GM12892 (cell line): ENCODE measurements around the gene SPIRE1.

ENCODE experiments used
- DNase-seq: peaks from one replicate; pipeline ENCODE4 v3.0.0; 2011; ENCODE audit not compliant: insufficient read length
- FAIRE-seq: peaks from 2 replicates; lab custom pipeline; 2011; peaks lifted over from hg19 to GRCh38; lab: Jason Lieb, UNC
- POLR2A ChIP-seq: IDR thresholded peaks from 2 replicates; pipeline ENCODE4 v1.6.1; 2011; ENCODE audit warnings: low read depth, low read length, control low read depth
- POLR2AphosphoS5 ChIP-seq: IDR thresholded peaks from 2 replicates; pipeline ENCODE4 v1.6.1; 2011; ENCODE audit warnings: low read depth, low read length, control low read depth
- TAF1 ChIP-seq: IDR thresholded peaks from 2 replicates; pipeline ENCODE4 v1.6.1; 2011; ENCODE audit warnings: low read depth, mild to moderate bottlenecking, control low read depth, low read length, borderline replicate concordance

SPIRE1 gene

DNA sequence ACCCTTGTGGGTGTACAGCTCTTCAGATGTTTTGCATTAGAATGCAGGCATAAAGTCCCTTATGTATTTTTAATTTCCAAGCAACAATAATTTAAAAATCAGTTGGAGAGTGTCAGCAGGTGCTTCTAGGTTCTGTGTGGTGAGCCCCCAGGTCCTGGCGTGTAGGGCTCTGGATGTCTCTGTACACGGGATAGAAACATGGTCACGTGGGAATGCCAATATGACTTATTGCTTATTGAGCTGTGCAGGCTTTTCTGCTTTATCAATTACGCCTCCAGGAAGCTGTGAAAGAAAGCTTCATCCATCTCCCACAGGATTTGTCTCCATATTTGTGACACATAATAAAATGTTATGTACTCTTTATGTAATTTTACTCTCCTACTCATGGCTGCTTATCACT, 212.4 kb downstream of the SPIRE1 start:
- DNase-seq (no peak), FAIRE-seq (no peak)
- no peak for TF ChIP-seq TAF1
- no peak for TF ChIP-seq POLR2AphosphoS5
- TF ChIP-seq POLR2A = no peak

- FAIRE-seq = no peak
- TF ChIP-seq POLR2A = no peak
- no peak for DNase-seq
These were observed 214.4 kb downstream of the SPIRE1 start for GRCh38 chr18:12443551-12443950.

DNA sequence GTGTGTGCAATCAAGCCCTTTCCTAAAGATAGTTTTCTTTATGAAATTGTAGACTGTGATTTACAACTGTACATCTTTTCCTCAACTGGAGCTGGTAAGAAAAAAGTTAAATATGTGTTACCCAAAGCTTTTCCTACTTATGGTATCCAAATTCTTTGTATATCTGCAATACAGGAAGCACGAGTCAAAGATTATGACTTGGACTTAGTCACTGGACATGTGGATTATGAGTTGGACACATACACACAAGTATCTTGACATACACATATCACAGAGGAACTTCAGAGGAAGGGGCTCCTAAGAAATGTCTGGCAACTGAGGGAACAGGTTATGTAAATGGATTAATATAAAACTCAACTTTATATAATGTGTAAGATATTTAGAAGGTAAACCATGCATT, 215.0 kb downstream of the SPIRE1 start:
- no peak for FAIRE-seq
- no peak for TF ChIP-seq TAF1
- TF ChIP-seq POLR2A = no peak
- no peak for TF ChIP-seq POLR2AphosphoS5
- no peak for DNase-seq

DNA sequence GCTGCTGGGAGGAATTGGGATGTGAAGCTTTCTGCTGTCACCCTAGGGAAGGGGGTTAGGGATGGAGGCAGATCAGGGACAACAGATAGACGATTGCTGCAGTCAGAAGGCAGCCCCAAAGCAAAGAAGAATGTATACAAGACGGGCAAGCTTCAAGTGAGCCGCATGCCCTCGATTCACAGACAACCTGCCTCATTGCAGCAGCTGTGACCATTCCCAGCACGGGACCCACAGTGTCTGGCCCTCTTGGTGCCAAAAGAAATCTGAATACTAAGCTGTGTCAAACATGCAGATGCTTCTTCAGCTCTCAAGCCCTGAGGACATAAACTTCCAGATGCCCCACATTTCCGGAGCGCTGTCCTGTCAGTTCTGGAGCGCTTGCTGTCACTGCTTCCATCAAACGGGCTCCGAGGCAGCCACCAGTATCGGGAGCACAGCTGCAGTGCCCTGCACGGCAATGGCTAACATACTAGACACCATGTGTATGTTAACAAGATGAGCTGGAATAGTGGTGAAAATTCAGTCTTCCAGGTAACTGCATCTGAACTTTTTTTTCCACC, 216.4 kb downstream of the SPIRE1 start:
- TF ChIP-seq POLR2AphosphoS5 (no peak), TAF1 (no peak), POLR2A (no peak)
- FAIRE-seq (no peak), DNase-seq (no peak)

DNA sequence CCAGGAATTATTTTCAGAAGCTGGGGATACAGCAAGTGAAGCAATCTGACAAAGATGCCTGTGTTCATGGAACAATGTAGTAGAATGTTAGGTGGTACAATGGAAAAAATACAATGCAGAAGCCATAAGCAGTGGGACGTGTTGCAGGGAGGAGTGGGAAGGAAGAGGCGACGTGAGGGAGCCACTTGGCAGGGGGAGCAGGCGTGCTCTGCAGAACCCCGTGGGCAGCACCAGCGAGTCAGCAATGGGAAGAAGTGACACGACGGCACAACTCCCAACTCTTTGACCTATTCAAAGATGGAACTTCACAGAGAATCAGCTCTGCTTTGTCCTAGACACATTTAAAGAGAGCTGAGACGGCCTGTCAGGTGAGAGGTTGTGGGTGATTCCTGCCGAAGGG, 219.7 kb downstream of the SPIRE1 start:
- FAIRE-seq (no peak), DNase-seq (no peak)
- TF ChIP-seq POLR2AphosphoS5 (no peak), TAF1 (no peak), POLR2A (no peak)

DNA sequence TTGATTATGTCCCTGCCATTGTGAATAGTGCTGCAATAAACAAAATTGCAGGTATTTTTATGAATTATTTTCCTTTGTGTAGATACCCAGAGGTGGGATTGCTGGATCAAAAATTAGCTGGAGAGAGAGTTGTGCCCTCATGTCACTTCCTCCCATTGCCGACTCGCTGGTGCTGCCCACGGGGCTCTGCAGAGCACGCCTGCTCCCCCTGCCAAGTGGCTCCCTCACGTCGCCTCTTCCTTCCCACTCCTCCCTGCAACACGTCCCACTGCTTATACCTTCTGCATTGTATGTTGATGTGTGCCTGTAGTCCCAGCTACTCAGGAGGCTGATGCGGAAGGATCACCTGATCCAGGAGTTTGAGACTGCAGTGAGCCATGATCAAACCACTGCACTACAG, 222.0 kb downstream of the SPIRE1 start:
- DNase-seq (no peak), FAIRE-seq (no peak)
- TF ChIP-seq TAF1 = no peak
- TF ChIP-seq POLR2A = no peak
- TF ChIP-seq POLR2AphosphoS5 = no peak

DNA sequence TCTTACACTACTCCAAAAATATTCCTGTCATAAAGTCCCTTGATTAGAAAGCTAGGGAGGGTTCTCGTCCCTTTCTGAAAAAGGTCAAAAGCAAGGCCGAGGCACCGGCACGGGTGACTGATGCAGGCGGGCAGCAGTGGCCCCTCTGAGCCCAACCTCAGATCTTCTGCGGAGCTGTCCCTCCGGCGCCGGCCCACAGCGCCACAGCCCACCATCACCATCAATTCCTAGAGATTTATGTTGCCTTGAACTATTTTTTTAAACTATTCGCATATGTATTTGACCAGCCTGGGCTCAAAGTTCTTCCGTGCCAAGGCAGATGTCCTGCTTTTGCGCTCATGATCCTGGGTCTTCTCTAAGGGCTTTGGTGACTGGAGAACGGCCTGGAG, 223.4 kb downstream of the SPIRE1 start:
- TF ChIP-seq POLR2AphosphoS5 (no peak), TAF1 (no peak), POLR2A (no peak)
- FAIRE-seq = no peak
- no peak for DNase-seq

DNA sequence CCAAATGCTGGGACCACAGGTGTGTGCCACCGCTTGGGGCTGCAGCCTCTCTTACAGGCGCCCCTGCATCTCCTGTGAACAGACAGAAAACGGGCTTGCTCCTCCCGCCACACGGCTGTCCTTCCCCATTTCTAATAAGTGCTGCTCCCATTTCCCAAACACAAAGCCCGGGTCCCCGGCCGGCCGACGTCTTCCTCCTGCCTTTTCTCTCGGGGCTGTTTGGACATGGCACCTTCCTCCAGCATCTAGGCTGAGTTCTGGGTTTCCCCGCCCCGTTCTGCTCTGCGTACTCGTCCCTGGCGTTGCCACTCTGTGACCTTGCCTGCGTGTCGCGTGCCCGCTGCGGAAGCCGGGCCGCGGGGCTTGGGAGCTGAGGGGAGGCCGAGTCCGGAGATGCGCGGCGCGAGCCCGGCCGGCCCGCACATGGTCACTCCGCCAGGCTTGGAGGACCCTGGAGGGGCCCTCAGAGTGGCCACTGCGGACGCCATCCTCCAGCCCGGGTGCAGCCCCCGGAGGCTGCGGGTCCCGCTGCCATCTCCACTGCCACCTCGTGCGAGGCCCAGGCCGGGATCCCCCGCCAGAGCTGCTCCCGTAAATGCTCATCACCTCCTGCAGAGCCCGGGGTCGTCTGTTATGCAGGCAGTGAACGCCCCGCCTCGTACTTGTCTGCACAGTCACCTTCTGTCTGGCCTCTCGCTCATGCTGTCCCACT, 223.9 kb downstream of the SPIRE1 start:
- FAIRE-seq (no peak), DNase-seq (no peak)
- TF ChIP-seq POLR2A = no peak
- TF ChIP-seq TAF1 = no peak
- TF ChIP-seq POLR2AphosphoS5 = no peak

DNA sequence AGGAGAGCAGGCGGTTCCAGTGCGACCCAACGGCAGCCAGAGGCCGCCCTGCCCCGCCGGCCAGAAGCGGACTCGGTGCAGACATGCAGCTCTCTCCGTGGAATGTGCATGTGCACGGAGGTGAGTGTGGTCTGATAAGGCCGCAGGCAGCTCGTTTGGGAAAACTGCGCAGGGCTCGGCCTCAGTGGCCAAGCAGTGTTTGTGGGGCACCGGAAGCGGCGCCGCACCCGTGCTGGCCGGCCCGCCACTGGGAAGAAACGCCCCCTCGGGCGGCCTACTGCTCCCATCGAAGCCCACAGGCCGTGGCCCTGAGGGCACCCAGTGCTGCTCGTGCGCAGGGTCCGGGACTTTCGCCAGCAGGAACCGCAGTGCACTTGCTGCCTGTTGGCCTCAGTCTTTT, 225.0 kb downstream of the SPIRE1 start:
- FAIRE-seq (no peak), DNase-seq (no peak)
- no peak for TF ChIP-seq POLR2AphosphoS5

DNA sequence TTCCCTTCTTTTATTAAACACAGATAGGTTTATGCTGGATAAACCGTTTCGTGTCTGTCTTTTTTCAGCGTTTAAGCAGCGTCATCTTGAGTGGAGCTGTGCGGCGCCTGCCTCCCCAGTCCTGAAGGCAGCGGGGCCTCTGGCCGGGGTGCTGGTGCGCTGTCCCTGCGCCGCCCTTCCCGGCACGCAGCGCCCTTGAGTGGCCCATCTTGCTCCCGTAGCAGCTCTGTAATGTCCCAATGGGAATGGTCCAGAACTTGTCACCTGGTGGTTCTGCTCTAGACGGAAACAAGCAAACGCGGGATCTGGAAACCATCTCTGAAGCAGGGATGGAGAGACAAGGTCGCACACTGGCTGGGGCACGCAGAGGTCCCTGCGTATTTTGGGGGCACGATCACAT, 225.7 kb downstream of the SPIRE1 start:
- DNase-seq = no peak
- TF ChIP-seq POLR2A = no peak
- no peak for TF ChIP-seq POLR2AphosphoS5
- TF ChIP-seq TAF1 = no peak
- FAIRE-seq = no peak

DNA sequence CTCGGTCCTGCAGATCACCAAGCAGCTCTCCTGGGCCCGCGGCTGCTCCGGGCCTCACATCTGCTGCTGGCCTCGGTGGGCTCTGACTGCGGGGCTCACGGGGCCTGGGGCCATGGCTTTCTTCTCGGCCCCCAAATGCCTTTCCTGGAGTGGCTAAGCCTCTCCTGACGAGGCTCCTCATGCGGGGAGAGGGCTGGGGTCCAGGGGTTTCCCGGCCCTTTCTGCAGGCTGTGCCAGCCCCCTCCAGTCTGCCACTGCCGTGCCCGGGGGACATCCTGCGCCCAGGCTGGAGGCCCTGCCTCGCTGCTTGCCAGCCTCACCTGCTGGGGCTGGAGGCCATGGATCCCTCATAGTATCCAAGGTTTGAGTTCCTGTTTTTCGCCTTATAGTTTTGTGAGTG, 226.3 kb downstream of the SPIRE1 start:
- no peak for DNase-seq
- TF ChIP-seq POLR2A = no peak
- TF ChIP-seq POLR2AphosphoS5 = no peak
- TF ChIP-seq TAF1 = no peak
- FAIRE-seq = no peak

DNA sequence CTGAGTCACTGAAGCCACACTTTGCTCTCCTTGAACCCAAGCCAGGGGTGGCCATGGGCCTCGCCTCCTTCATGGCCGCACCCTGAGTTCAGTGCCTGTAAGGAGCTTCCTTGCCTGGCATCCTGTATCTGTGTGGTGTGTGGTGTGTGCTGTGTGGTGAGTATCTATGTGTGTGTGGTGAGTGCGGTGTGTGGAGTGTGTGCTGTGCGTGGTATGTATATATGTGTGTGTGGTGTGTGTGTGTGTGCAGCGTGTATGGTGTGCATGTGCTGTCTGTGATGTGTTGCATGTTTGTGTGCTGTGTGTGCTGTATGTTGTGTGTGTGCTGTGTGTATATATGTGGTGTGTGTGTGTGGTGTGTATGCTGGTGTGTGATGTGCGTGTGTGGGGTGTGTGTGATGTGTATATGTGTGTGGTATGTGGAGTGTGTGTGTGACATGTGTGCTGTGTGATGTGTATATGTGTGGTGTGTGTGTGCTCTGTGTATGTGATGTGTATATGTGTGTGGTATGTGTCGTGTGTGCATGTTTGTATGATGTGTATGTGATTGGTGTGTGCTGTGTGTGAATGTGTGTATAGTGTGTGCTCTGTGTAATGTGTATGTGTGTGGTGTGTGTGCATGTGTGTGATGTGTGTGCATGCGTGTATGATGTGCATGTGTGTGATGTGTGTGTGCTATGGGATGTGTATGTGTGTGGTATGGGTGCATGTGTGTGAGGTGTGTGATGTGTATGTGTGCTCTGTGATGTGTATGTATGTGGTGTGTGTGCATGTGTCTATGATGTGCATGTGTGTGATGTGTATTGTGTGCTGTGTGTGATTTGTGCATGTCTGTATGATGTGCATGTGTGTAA, 227.5 kb downstream of the SPIRE1 start:
- DNase-seq = no peak

More for the DNA sequence above, 227.5 kb downstream of the SPIRE1 start:
- TF ChIP-seq TAF1 (no peak), POLR2A (peak; percentile 36; the same call in 1 of the 2 replicates), POLR2AphosphoS5 (no peak; the same call in 1 of the 2 replicates)
- peak; percentile 86 for FAIRE-seq
